Smooth muscle cell (in vitro differentiated cells): ENCODE data around the gene LDB1. TPM values are rescaled to one million over a fixed set of nuclear protein-coding genes. Genes with fewer than 3 reads are reported as not detected.

Source experiments
- DNase-seq: peaks from one replicate; lab custom pipeline; 2025; ENCODE audit not compliant: unreplicated experiment; lab: John Stamatoyannopoulos, UW
- H2AFZ ChIP-seq: fragments of 200-600 bp; sonication (generic); 2 replicates; pipeline ENCODE4 v1.6.0; 2016; ENCODE audit warnings: antibody characterized with exemption, low read depth, mild to moderate bottlenecking
- H3F3A ChIP-seq: fragments of 200-600 bp; sonication (generic); 2 replicates; pipeline ENCODE4 v1.6.0; 2017; ENCODE audit warnings: antibody characterized with exemption, low read depth
- H3K27ac ChIP-seq: fragments of 200-600 bp; sonication (generic); 2 replicates; pipeline ENCODE4 v1.5.1; 2016; ENCODE audit warnings: low read depth, mild to moderate bottlenecking
- H3K27me3 ChIP-seq: fragments of 200-600 bp; sonication (generic); 2 replicates; pipeline ENCODE4 v1.6.1; 2016; ENCODE audit warnings: low read depth, mild to moderate bottlenecking
- H3K36me3 ChIP-seq: fragments of 200-600 bp; sonication (generic); 2 replicates; pipeline ENCODE4 v1.5.1; 2016; ENCODE audit warnings: low read depth
- H3K4me1 ChIP-seq: fragments of 200-600 bp; sonication (generic); 2 replicates; pipeline ENCODE4 v1.5.1; 2016; ENCODE audit warnings: low read depth
- H3K4me2 ChIP-seq: fragments of 200-600 bp; sonication (generic); 2 replicates; pipeline ENCODE4 v1.6.0; 2016; ENCODE audit warnings: mild to moderate bottlenecking
- H3K4me3 ChIP-seq: fragments of 200-600 bp; sonication (generic); 2 replicates; pipeline ENCODE4 v1.5.1; 2016; ENCODE audit warnings: mild to moderate bottlenecking
- H3K79me2 ChIP-seq: fragments of 200-600 bp; sonication (generic); 2 replicates; pipeline ENCODE4 v1.6.0; 2016; ENCODE audit warnings: low read depth, mild to moderate bottlenecking
- H3K9ac ChIP-seq: fragments of 200-600 bp; sonication (generic); 2 replicates; pipeline ENCODE4 v1.6.0; 2016; ENCODE audit warnings: low read depth
- H3K9me3 ChIP-seq: fragments of 200-600 bp; sonication (generic); replicated peaks from 2 replicates; pipeline ENCODE4 v1.5.1; 2016; ENCODE audit warnings: low read depth
- H4K20me1 ChIP-seq: fragments of 200-600 bp; sonication (generic); 2 replicates; pipeline ENCODE4 v1.6.0; 2016; ENCODE audit warnings: low read depth
- CTCF ChIP-seq: fragments of 200-600 bp; sonication (generic); IDR thresholded peaks from 2 replicates; pipeline ENCODE4 v1.5.1; 2017; ENCODE audit warnings: borderline replicate concordance, mild to moderate bottlenecking, antibody characterized with exemption; ENCODE audit not compliant: insufficient read depth, poor library complexity, severe bottlenecking
- WGBS: methylation state at CpG from one replicate; pipeline ENCODE4 v1.1.7; 2016; ENCODE audit warnings: low lambda C conversion rate; 5-methylcytosine and 5-hydroxymethylcytosine counted together
- polyA plus RNA-seq: library from polyadenylated mRNA; unstranded; fragments of >200 nt; fragmentation: Nextera tagmentation; extraction: Ambion mirVana; gene quantifications from 2 replicates; pipeline ENCODE4 v1.2.1, GENCODE V29; 2016
- small RNA-seq: library from RNA; depleted of rRNA; stranded (forward); fragments of <200 nt; gene quantifications from one replicate; pipeline ENCODE3, GENCODE V24; 2014
- total RNA-seq: library from RNA; depleted of rRNA; stranded (reverse); fragments of >200 nt; gene quantifications from 2 replicates; pipeline ENCODE4 v1.2.3, GENCODE V29; 2014

The LDB1 gene
- total and polyA plus RNA-seq, 2 experiments from 2014 or later: 34.4 to 52.5 TPM

- Histone ChIP-seq H3K27ac (peak within 1 kb of the TSS; percentile 63), H3K27me3 (no peaks in the 10 kb centered on the region), H3F3A (peaks cover 6% of the 10 kb centered on the region), H3K36me3 (no peaks in the 10 kb centered on the region), H2AFZ (peak within 1 kb of the TSS; percentile 92), H3K79me2 (peaks cover 37% of the 10 kb centered on the region), H3K4me3 (peak within 1 kb of the TSS; percentile 97), H4K20me1 (peaks cover 39% of the 10 kb centered on the region), H3K4me1 (peaks cover 6% of the 10 kb centered on the region), H3K9me3 (no peaks in the 10 kb centered on the region), H3K4me2 (peak within 1 kb of the TSS; percentile 94), H3K9ac (peak within 1 kb of the TSS; percentile 90)
- WGBS: 4% methylated on average over 42 of the region's 61 CpGs
- peak; percentile 56 for DNase-seq
- no peak for TF ChIP-seq CTCF
Measured at GRCh38 chr10:102064868-102065560, 55.2 kb downstream of the LDB1 start, which contains the start of gene HPS6. Gene HPS6, plus strand, starts transcription at chr10:102065349. Its CDS starts 126 bp downstream, at chr10:102065475.

- H3K79me2 ChIP-seq: peaks cover 37% of the 10 kb centered on the region
- H2AFZ ChIP-seq: peak overlapping the region; percentile 92
- no peaks in the 10 kb centered on the region for H3K9me3 ChIP-seq
- no peak for DNase-seq
- peak overlapping the region; percentile 94 for H3K4me2 ChIP-seq
- H3K36me3 ChIP-seq: no peaks in the 10 kb centered on the region
- H3K27me3 ChIP-seq: no peaks in the 10 kb centered on the region
- no peak overlapping the region for H3K9ac ChIP-seq
- 56% methylated on average over 2 of the region's 2 CpGs for WGBS
- peak overlapping the region; percentile 63 for H3K27ac ChIP-seq
- peak overlapping the region; percentile 97 for H3K4me3 ChIP-seq
- TF ChIP-seq CTCF: no peak
- peaks cover 6% of the 10 kb centered on the region for H3K4me1 ChIP-seq
- peaks cover 37% of the 10 kb centered on the region for H4K20me1 ChIP-seq
- peaks cover 6% of the 10 kb centered on the region for H3F3A ChIP-seq
Measured at GRCh38 chr10:102064503-102064867, 55.7 kb downstream of the LDB1 start.

GRCh38 chr10:102059987-102060386 lies 60.2 kb downstream of the LDB1 start:
- Histone ChIP-seq H4K20me1 (no peaks in the 10 kb centered on the region), H3K4me3 (no peak overlapping the region), H3K27ac (no peak overlapping the region), H3K79me2 (peaks cover 4% of the 10 kb centered on the region), H3K9ac (no peak overlapping the region), H3K36me3 (no peaks in the 10 kb centered on the region), H2AFZ (no peak overlapping the region), H3F3A (peaks cover 6% of the 10 kb centered on the region), H3K4me1 (no peaks in the 10 kb centered on the region), H3K4me2 (no peak overlapping the region), H3K9me3 (no peaks in the 10 kb centered on the region), H3K27me3 (no peaks in the 10 kb centered on the region)
- TF ChIP-seq CTCF: no peak
- no peak for DNase-seq

Small RNA genes lying within 50 kb of the gene (small RNA-seq; reads per million reads assigned to genes)
- 0.42 reads per million, percentile 13 among the genes with 10 or more reads in this experiment for gene AL500527.1
- not detected for gene AL500527.2

Other genes starting within 250 kb of the LDB1 start
- 6.5 and 7.6 TPM in 2 replicates for gene ARMH3, start 64.2 kb downstream of the LDB1 start, total RNA-seq
- gene ARMH3, start 64.2 kb downstream of the LDB1 start, polyA plus RNA-seq: 10.8 and 12.4 TPM in 2 replicates
- gene HPS6, start 55.0 kb downstream of the LDB1 start, total RNA-seq: 11.9 and 13.8 TPM in 2 replicates
- gene HPS6, start 55.0 kb downstream of the LDB1 start, polyA plus RNA-seq: 14.3 and 15.6 TPM in 2 replicates
- 22.2 and 38.1 TPM in 2 replicates for gene PPRC1, start 12.7 kb upstream of the LDB1 start, total RNA-seq
- 36.0 and 39.0 TPM in 2 replicates for gene PPRC1, start 12.7 kb upstream of the LDB1 start, polyA plus RNA-seq
- gene NOLC1, start 32.0 kb upstream of the LDB1 start, total RNA-seq: 41.2 and 50.5 TPM in 2 replicates
- 44.4 and 46.6 TPM in 2 replicates for gene NOLC1, start 32.0 kb upstream of the LDB1 start, polyA plus RNA-seq
- 0.63 and 1.5 TPM in 2 replicates for gene ELOVL3, start 105.9 kb upstream of the LDB1 start, total RNA-seq
- gene ELOVL3, start 105.9 kb upstream of the LDB1 start, polyA plus RNA-seq: 1.1 and 1.2 TPM in 2 replicates
- gene PITX3, start 121.1 kb upstream of the LDB1 start, total RNA-seq: not detected in 2 replicates
- 2.0 TPM in 2 replicates for gene PITX3, start 121.1 kb upstream of the LDB1 start, polyA plus RNA-seq
- 53.5 and 56.4 TPM in 2 replicates for gene GBF1, start 125.2 kb upstream of the LDB1 start, total RNA-seq
- 44.4 and 52.8 TPM in 2 replicates for gene GBF1, start 125.2 kb upstream of the LDB1 start, polyA plus RNA-seq